Measurements from ENCODE around the gene RFX3. TPM values are rescaled to one million over a fixed set of nuclear protein-coding genes. Genes with fewer than 3 reads are reported as not detected.

RFX3 gene
- total RNA-seq, 1 experiment from 2014 or later = 9.9 TPM

GRCh38 chr9:3446313-3446712 is 79.5 kb downstream of the RFX3 start:
- Histone ChIP-seq H2BK5ac (ENCODE audit: insufficient read length, low read length) (no peak overlapping the region), H3K27me3 (ENCODE audit: insufficient read depth, low read length) (no peaks in the 10 kb centered on the region), H3K27ac (ENCODE audit: insufficient read length, low read depth, low read length) (no peak overlapping the region), H3K14ac (ENCODE audit: insufficient read depth, low read length) (no peak overlapping the region), H3K79me1 (ENCODE audit: insufficient read depth, low read depth, low read length, poor library complexity, severe bottlenecking) (no peaks in the 10 kb centered on the region), H2BK15ac (ENCODE audit: low read depth, low read length) (no peak overlapping the region), H3K79me2 (ENCODE audit: insufficient read depth, low read length) (no peaks in the 10 kb centered on the region), H4K91ac (ENCODE audit: insufficient read length, low read depth, low read length) (no peak overlapping the region), H3K9ac (ENCODE audit: extremely low read depth, insufficient read length, low read length) (no peak overlapping the region), H3K4ac (ENCODE audit: low read depth, low read length) (no peak overlapping the region), H4K20me1 (ENCODE audit: control insufficient read depth, insufficient read depth, insufficient read length) (no peaks in the 10 kb centered on the region), H3T11ph (ENCODE audit: low read length) (no peak overlapping the region), H3K4me1 (ENCODE audit: insufficient read depth, low read length) (no peaks in the 10 kb centered on the region), H3K9me3 (ENCODE audit: control insufficient read depth, low read depth, low read length) (no peaks in the 10 kb centered on the region), H3K23me2 (ENCODE audit: insufficient read length, low read depth, low read length, poor library complexity, severe bottlenecking) (no peaks in the 10 kb centered on the region), H2AK5ac (ENCODE audit: insufficient read length, low read length) (no peak overlapping the region), H3K23ac (ENCODE audit: insufficient read length, low read depth, low read length) (no peak overlapping the region), H3K18ac (ENCODE audit: insufficient read length, low read depth, low read length) (no peak overlapping the region), H2BK120ac (ENCODE audit: low read depth, low read length, poor library complexity, severe bottlenecking) (no peak overlapping the region), H4K5ac (ENCODE audit: insufficient read length, low read depth, low read length) (no peak overlapping the region), H2BK12ac (ENCODE audit: insufficient read length, low read depth, low read length) (no peak overlapping the region), H2AFZ (ENCODE audit: low read length) (no peak overlapping the region), H3K4me2 (ENCODE audit: insufficient read depth, insufficient read length, low read length) (no peak overlapping the region), H2BK20ac (ENCODE audit: low read depth, low read length, poor library complexity, severe bottlenecking) (no peak overlapping the region), H4K8ac (replicated peaks; ENCODE audit: insufficient read length, low read depth, low read length) (no peak overlapping the region), H3K56ac (ENCODE audit: insufficient read length, low read depth, low read length) (no peak overlapping the region)
- peaks cover 0 to 10% (median 0%) of the 10 kb centered on the region in 3 experiments; a peak in 3 of 7 replicates for H3K36me3 Mint-ChIP-seq (ENCODE audit: insufficient read depth in 1 of 3, low read depth in 3 of 3)
- DNase-seq = no peak
- H3K4me3 Mint-ChIP-seq = no peak overlapping the region
- TF ChIP-seq, protein P1, sequence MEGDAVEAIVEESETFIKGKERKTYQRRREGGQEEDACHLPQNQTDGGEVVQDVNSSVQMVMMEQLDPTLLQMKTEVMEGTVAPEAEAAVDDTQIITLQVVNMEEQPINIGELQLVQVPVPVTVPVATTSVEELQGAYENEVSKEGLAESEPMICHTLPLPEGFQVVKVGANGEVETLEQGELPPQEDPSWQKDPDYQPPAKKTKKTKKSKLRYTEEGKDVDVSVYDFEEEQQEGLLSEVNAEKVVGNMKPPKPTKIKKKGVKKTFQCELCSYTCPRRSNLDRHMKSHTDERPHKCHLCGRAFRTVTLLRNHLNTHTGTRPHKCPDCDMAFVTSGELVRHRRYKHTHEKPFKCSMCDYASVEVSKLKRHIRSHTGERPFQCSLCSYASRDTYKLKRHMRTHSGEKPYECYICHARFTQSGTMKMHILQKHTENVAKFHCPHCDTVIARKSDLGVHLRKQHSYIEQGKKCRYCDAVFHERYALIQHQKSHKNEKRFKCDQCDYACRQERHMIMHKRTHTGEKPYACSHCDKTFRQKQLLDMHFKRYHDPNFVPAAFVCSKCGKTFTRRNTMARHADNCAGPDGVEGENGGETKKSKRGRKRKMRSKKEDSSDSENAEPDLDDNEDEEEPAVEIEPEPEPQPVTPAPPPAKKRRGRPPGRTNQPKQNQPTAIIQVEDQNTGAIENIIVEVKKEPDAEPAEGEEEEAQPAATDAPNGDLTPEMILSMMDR (conservative IDR thresholded peaks at IDR 0.05) = no peak
- no peaks in the 10 kb centered on the region for H3K27me3 Mint-ChIP-seq (ENCODE audit: low read depth)
- H3K9me3 Mint-ChIP-seq = no peaks in the 10 kb centered on the region; a peak in 2 of 5 replicates
- H3K4me1 Mint-ChIP-seq = no peaks in the 10 kb centered on the region
- H3K27ac Mint-ChIP-seq = no peak overlapping the region; a peak in 1 of 7 replicates

Measured in H9 (cell line).